Lung (tissue), 12 donors: Measurements from ENCODE around the gene ATM. TPM values are rescaled to one million over a fixed set of nuclear protein-coding genes. Genes with fewer than 3 reads are reported as not detected.

Experiments
- ATAC-seq: fragments of 200-7000 bp; cut with Tn5 transposase; one replicate; pipeline ENCODE4 v1.9.1; 2020; ENCODE audit warnings: moderate number of reproducible peaks; ENCODE audit not compliant: insufficient read depth, low FRiP score
- DNase-seq, 3 donors: peaks; one replicate each; pipeline ENCODE4 v3.0.0-alpha.2; 2013 to 2017
- H3K27ac ChIP-seq, 2 donors: one replicate each; pipeline ENCODE4 v1.5.1; 2013; ENCODE audit warnings: mild to moderate bottlenecking in 2 of 2, moderate library complexity in 2 of 2, control low read depth in 1 of 2, inconsistent platforms in 1 of 2, low read depth in 1 of 2, low read length in 1 of 2
- H3K27me3 ChIP-seq, 3 donors: one replicate each; pipeline ENCODE4 v1.5.1; 2013; ENCODE audit warnings: low read length in 2 of 3; ENCODE audit not compliant: control insufficient read depth in 3 of 3, insufficient read depth in 3 of 3
- H3K36me3 ChIP-seq, 4 donors: one replicate each; pipeline ENCODE4 v1.5.1; 2013; ENCODE audit warnings: low read length in 4 of 4, mild to moderate bottlenecking in 1 of 4, moderate library complexity in 1 of 4; ENCODE audit not compliant: control insufficient read depth in 4 of 4, insufficient read depth in 4 of 4
- H3K4me1 ChIP-seq, 5 donors: one replicate each; pipeline ENCODE4 v1.5.1; 2013; ENCODE audit warnings: low read length in 5 of 5, mild to moderate bottlenecking in 2 of 5, moderate library complexity in 1 of 5; ENCODE audit not compliant: control insufficient read depth in 5 of 5, insufficient read depth in 5 of 5
- H3K4me3 ChIP-seq: one replicate; pipeline ENCODE4 v1.5.1; 2013; ENCODE audit warnings: mild to moderate bottlenecking, control low read depth, moderate library complexity
- H3K9ac ChIP-seq, 2 donors: one replicate each; pipeline ENCODE4 v1.5.1; 2013; ENCODE audit warnings: low read length in 2 of 2, control low read depth in 1 of 2; ENCODE audit not compliant: insufficient read depth in 1 of 2
- H3K9me3 ChIP-seq, 4 donors: one replicate each; pipeline ENCODE4 v1.5.1; 2013; ENCODE audit warnings: low read length in 3 of 4, mild to moderate bottlenecking in 1 of 4, moderate library complexity in 1 of 4; ENCODE audit not compliant: control insufficient read depth in 4 of 4, insufficient read depth in 3 of 4
- WGBS, 2 donors: extraction: QIAGEN DNeasy Blood & Tissue Kit; methylation state at CpG; one replicate each; pipeline ENCODE4 v1.1.7; 2013; 5-methylcytosine and 5-hydroxymethylcytosine counted together
- polyA plus RNA-seq, 2 donors: library from polyadenylated mRNA; stranded (reverse); fragments of 200-250 nt; gene quantifications; one replicate each; pipeline ENCODE4 v1.2.1, GENCODE V29; 2013
- total RNA-seq, 2 donors: library from RNA; depleted of rRNA in 1 of 2; stranded (reverse); fragments of >200 nt in 1 of 2; gene quantifications; one replicate each; pipeline ENCODE4 v1.2.1, GENCODE V29; 2014 to 2021
- TF ChIP-seq, protein P1 (sequence below): IDR thresholded peaks from 2 replicates; pipeline ENCODE4 v1.5.1; 2012; ENCODE audit warnings: mild to moderate bottlenecking; ENCODE audit errors: control extremely low read depth, extremely low read depth
- donor health status: control.
- donor health status: control.
- donor health status: Bipolar disorder and iron deficiency.
- donor health status: healthy.
- donor health status: DM: yes; HTN: yes; CAD: no.

The ATM gene
- total and polyA plus RNA-seq, 4 donors = 14.9 to 165 (median 29.9) TPM

GRCh38 chr11:108346451-108346850 lies 123.6 kb downstream of the ATM start:
- DNase-seq = no peak
- Histone ChIP-seq H3K4me3 (no peak overlapping the region), H3K27me3 (no peaks in the 10 kb centered on the region), H3K9me3 (no peaks in the 10 kb centered on the region), H3K4me1 (no peaks in the 10 kb centered on the region), H3K36me3 (peaks cover 4 to 16% (median 13%) of the 10 kb centered on the region in 4 donors), H3K27ac (no peak overlapping the region), H3K9ac (no peak overlapping the region)
- TF ChIP-seq, protein P1, sequence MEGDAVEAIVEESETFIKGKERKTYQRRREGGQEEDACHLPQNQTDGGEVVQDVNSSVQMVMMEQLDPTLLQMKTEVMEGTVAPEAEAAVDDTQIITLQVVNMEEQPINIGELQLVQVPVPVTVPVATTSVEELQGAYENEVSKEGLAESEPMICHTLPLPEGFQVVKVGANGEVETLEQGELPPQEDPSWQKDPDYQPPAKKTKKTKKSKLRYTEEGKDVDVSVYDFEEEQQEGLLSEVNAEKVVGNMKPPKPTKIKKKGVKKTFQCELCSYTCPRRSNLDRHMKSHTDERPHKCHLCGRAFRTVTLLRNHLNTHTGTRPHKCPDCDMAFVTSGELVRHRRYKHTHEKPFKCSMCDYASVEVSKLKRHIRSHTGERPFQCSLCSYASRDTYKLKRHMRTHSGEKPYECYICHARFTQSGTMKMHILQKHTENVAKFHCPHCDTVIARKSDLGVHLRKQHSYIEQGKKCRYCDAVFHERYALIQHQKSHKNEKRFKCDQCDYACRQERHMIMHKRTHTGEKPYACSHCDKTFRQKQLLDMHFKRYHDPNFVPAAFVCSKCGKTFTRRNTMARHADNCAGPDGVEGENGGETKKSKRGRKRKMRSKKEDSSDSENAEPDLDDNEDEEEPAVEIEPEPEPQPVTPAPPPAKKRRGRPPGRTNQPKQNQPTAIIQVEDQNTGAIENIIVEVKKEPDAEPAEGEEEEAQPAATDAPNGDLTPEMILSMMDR = no peak
- no peak for ATAC-seq

- no peak overlapping the region for H3K4me3 ChIP-seq
- no peaks in the 10 kb centered on the region for H3K9me3 ChIP-seq
- H3K9ac ChIP-seq = no peak overlapping the region
- H3K36me3 ChIP-seq = peaks cover 15 to 41% (median 29%) of the 10 kb centered on the region in 4 donors
- no peak overlapping the region for H3K27ac ChIP-seq
- no peak for DNase-seq
- no peak for ATAC-seq
- no peaks in the 10 kb centered on the region for H3K4me1 ChIP-seq
- TF ChIP-seq, protein P1 = no peak
- H3K27me3 ChIP-seq = no peaks in the 10 kb centered on the region
These were observed 128.6 kb downstream of the ATM start for GRCh38 chr11:108351468-108351867.

- no peak overlapping the region for H3K27ac ChIP-seq
- 85 to 89% methylated on average over 2 of the region's 2 CpGs for WGBS, 2 donors
- H3K27me3 ChIP-seq = no peaks in the 10 kb centered on the region
- ATAC-seq = no peak
- no peak overlapping the region for H3K4me3 ChIP-seq
- TF ChIP-seq, protein P1 = no peak
- H3K4me1 ChIP-seq = no peaks in the 10 kb centered on the region
- H3K36me3 ChIP-seq = peaks cover 5 to 11% (median 7%) of the 10 kb centered on the region in 4 donors
- no peak overlapping the region for H3K9ac ChIP-seq
- no peak for DNase-seq
- H3K9me3 ChIP-seq = no peaks in the 10 kb centered on the region
These were observed 141.3 kb downstream of the ATM start for GRCh38 chr11:108364159-108364558.

DNA sequence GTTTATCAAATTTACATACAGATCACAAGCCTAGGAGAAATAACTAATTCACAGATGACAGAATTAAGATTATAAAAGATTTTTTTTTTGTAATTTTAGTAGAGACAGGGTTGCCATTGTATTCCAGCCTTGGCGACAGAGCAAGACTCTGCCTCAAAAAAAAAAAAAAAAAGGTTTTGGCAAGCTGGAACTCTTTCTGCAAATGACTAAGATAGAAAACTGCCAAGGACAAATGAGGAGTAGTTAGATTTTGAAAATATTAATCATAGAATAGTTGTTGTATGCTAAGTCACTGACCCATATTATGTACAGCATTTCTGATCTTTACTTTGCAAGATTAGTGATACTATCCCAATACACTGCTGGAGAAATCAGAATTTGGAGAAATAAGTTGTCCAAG lies 145.3 kb downstream of the ATM start:
- TF ChIP-seq, protein P1 = no peak
- H3K27me3 ChIP-seq = no peaks in the 10 kb centered on the region
- peaks cover 5 to 11% (median 7%) of the 10 kb centered on the region in 4 donors for H3K36me3 ChIP-seq
- no peaks in the 10 kb centered on the region for H3K4me1 ChIP-seq
- ATAC-seq = no peak
- no peak overlapping the region for H3K9ac ChIP-seq
- H3K27ac ChIP-seq = no peak overlapping the region
- DNase-seq = no peak
- no peaks in the 10 kb centered on the region for H3K9me3 ChIP-seq
- H3K4me3 ChIP-seq = no peak overlapping the region
- 92 to 94% methylated on average over 1 of the region's 1 CpG for WGBS, 2 donors
